HepG2 (cell line): ENCODE results near the gene ADAMTS2. TPM values are rescaled to one million over a fixed set of nuclear protein-coding genes. Genes with fewer than 3 reads are reported as not detected.

Source experiments
- ASH2L ChIP-seq: fragments of 300-600, 200-600 bp; sonication (generic); IDR thresholded peaks from 2 replicates; pipeline ENCODE4 v1.7.0; 2017; ENCODE audit warnings: low read depth, mild to moderate bottlenecking, moderate library complexity, mixed read lengths, low read length; ENCODE audit not compliant: insufficient read length
- BCL6 ChIP-seq: IDR thresholded peaks from 2 replicates; pipeline ENCODE4 v1.6.1; 2016; ENCODE audit warnings: missing genetic modification reagents, missing compliant biosample characterization
- BRD4 ChIP-seq: sonication (generic); formaldehyde crosslinking; IDR thresholded peaks from 2 replicates; pipeline ENCODE4 v1.4.0; 2020; ENCODE audit warnings: missing genetic modification reagents
- ETS1 ChIP-seq: sonication (generic); formaldehyde crosslinking; IDR thresholded peaks from 2 replicates; pipeline ENCODE4 v1.4.0; 2020; ENCODE audit warnings: missing genetic modification reagents
- FLYWCH1 ChIP-seq: sonication (generic); formaldehyde crosslinking; IDR thresholded peaks from 2 replicates; pipeline ENCODE4 v1.8.1; 2023; ENCODE audit warnings: mild to moderate bottlenecking, missing genetic modification reagents
- HMGXB4 ChIP-seq, 2 experiments: sonication (generic) in 1 of 2; formaldehyde crosslinking in 1 of 2; IDR thresholded peaks; 2 replicates each; pipeline versions ENCODE4 v1.4.0 to v1.6.1; 2018 to 2020; ENCODE audit warnings: missing genetic modification reagents in 2 of 2, borderline replicate concordance in 1 of 2, low read depth in 1 of 2, mild to moderate bottlenecking in 1 of 2, missing biosample characterization in 1 of 2
- MIXL1 ChIP-seq: IDR thresholded peaks from 2 replicates; pipeline ENCODE4 v1.6.1; 2016
- NFIC ChIP-seq: IDR thresholded peaks from 2 replicates; pipeline ENCODE4 v1.6.1; 2012; ENCODE audit warnings: mild to moderate bottlenecking, low read length, inconsistent platforms
- PRPF4 ChIP-seq: fragments of 200-400 bp; formaldehyde crosslinking; IDR thresholded peaks from 2 replicates; pipeline ENCODE4 v1.6.1; 2016; ENCODE audit warnings: low read length, low read depth; ENCODE audit not compliant: poor library complexity, severe bottlenecking
- REPIN1 ChIP-seq: sonication (generic); formaldehyde crosslinking; IDR thresholded peaks from 2 replicates; pipeline ENCODE4 v1.8.0; 2022; ENCODE audit warnings: missing genetic modification reagents, low read depth, mild to moderate bottlenecking, borderline replicate concordance
- SMYD3 ChIP-seq: sonication (generic); formaldehyde crosslinking; IDR thresholded peaks from 2 replicates; pipeline ENCODE4 v1.8.1; 2023; ENCODE audit warnings: mild to moderate bottlenecking, missing genetic modification reagents
- THRA ChIP-seq: sonication (generic); formaldehyde crosslinking; IDR thresholded peaks from 2 replicates; pipeline ENCODE4 v1.4.0; 2020; ENCODE audit warnings: missing genetic modification reagents, borderline replicate concordance
- ZNF20 ChIP-seq: sonication (generic); formaldehyde crosslinking; IDR thresholded peaks from 2 replicates; pipeline ENCODE4 v1.4.0; 2020; ENCODE audit warnings: mild to moderate bottlenecking, moderate library complexity, missing genetic modification reagents
- ZNF3 ChIP-seq: IDR thresholded peaks from 2 replicates; pipeline ENCODE4 v1.7.0; 2017; ENCODE audit warnings: inconsistent platforms
- ZNF543 ChIP-seq: sonication (generic); formaldehyde crosslinking; IDR thresholded peaks from 2 replicates; pipeline ENCODE4 v1.4.0; 2020; ENCODE audit warnings: mild to moderate bottlenecking, missing genetic modification reagents
- ZNF788 ChIP-seq: sonication (generic); formaldehyde crosslinking; IDR thresholded peaks from 2 replicates; pipeline ENCODE4 v1.5.0; 2020; ENCODE audit warnings: mild to moderate bottlenecking, missing genetic modification reagents, borderline replicate concordance
- ZNF83 ChIP-seq: sonication (generic); formaldehyde crosslinking; IDR thresholded peaks from 2 replicates; pipeline ENCODE4 v1.4.0; 2020; ENCODE audit warnings: missing genetic modification reagents, mild to moderate bottlenecking, borderline replicate concordance
- polyA plus RNA-seq, 8 experiments: library from polyadenylated mRNA; depleted of rRNA in 3 of 8; stranded (reverse) in 7 of 8; unstranded in 1 of 8; fragments of >200 nt; fragmentation: Illumina TruSeq in 4 of 8; extraction: Trizol in 4 of 8; gene quantifications; 2 replicates each; pipeline versions ENCODE4 v1.2.1 to v1.2.3, GENCODE V29; 2011 to 2016; ENCODE audit warnings: low read depth in 4 of 8, missing spikeins in 1 of 8, mixed read lengths in 1 of 8; ENCODE audit not compliant: insufficient read depth in 1 of 8
- total RNA-seq, 5 experiments: library from RNA; depleted of rRNA; stranded (reverse); fragments of >200 nt; fragmentation: Illumina TruSeq; extraction: Trizol; gene quantifications; 2 replicates each; pipeline ENCODE4 v1.2.3, GENCODE V29; 2016; ENCODE audit warnings: low read depth in 1 of 5
- TF ChIP-seq, protein P1 (sequence below): sonication (generic); formaldehyde crosslinking; IDR thresholded peaks from 2 replicates; pipeline ENCODE4 v1.4.0; 2020; ENCODE audit warnings: missing genetic modification reagents
- TF ChIP-seq, protein P2 (sequence below): sonication (generic); formaldehyde crosslinking; IDR thresholded peaks from 2 replicates; pipeline ENCODE4; 2020; ENCODE audit warnings: missing genetic modification reagents, mild to moderate bottlenecking, borderline replicate concordance

The ADAMTS2 gene
- total and polyA plus RNA-seq, 2 of the 13 experiments (the other 11 are each of a cell fraction or from before 2014, with no cell fraction given), result 0.24 to 3.5 TPM

- TF ChIP-seq FLYWCH1, result no peak
- TF ChIP-seq, protein P1, sequence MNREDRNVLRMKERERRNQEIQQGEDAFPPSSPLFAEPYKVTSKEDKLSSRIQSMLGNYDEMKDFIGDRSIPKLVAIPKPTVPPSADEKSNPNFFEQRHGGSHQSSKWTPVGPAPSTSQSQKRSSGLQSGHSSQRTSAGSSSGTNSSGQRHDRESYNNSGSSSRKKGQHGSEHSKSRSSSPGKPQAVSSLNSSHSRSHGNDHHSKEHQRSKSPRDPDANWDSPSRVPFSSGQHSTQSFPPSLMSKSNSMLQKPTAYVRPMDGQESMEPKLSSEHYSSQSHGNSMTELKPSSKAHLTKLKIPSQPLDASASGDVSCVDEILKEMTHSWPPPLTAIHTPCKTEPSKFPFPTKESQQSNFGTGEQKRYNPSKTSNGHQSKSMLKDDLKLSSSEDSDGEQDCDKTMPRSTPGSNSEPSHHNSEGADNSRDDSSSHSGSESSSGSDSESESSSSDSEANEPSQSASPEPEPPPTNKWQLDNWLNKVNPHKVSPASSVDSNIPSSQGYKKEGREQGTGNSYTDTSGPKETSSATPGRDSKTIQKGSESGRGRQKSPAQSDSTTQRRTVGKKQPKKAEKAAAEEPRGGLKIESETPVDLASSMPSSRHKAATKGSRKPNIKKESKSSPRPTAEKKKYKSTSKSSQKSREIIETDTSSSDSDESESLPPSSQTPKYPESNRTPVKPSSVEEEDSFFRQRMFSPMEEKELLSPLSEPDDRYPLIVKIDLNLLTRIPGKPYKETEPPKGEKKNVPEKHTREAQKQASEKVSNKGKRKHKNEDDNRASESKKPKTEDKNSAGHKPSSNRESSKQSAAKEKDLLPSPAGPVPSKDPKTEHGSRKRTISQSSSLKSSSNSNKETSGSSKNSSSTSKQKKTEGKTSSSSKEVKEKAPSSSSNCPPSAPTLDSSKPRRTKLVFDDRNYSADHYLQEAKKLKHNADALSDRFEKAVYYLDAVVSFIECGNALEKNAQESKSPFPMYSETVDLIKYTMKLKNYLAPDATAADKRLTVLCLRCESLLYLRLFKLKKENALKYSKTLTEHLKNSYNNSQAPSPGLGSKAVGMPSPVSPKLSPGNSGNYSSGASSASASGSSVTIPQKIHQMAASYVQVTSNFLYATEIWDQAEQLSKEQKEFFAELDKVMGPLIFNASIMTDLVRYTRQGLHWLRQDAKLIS (CRISPR knock-in tag), result no peak
- TF ChIP-seq BRD4 (CRISPR knock-in tag), result no peak; the same call in 1 of the 2 replicates
- no peak for TF ChIP-seq ZNF83 (CRISPR knock-in tag)
- no peak for TF ChIP-seq ZNF20 (CRISPR knock-in tag)
- no peak for TF ChIP-seq REPIN1 (CRISPR knock-in tag)
- no peak for TF ChIP-seq PRPF4
- peak; percentile 38 for TF ChIP-seq ASH2L
- no peak for TF ChIP-seq ETS1 (CRISPR knock-in tag)
- TF ChIP-seq, protein P2, sequence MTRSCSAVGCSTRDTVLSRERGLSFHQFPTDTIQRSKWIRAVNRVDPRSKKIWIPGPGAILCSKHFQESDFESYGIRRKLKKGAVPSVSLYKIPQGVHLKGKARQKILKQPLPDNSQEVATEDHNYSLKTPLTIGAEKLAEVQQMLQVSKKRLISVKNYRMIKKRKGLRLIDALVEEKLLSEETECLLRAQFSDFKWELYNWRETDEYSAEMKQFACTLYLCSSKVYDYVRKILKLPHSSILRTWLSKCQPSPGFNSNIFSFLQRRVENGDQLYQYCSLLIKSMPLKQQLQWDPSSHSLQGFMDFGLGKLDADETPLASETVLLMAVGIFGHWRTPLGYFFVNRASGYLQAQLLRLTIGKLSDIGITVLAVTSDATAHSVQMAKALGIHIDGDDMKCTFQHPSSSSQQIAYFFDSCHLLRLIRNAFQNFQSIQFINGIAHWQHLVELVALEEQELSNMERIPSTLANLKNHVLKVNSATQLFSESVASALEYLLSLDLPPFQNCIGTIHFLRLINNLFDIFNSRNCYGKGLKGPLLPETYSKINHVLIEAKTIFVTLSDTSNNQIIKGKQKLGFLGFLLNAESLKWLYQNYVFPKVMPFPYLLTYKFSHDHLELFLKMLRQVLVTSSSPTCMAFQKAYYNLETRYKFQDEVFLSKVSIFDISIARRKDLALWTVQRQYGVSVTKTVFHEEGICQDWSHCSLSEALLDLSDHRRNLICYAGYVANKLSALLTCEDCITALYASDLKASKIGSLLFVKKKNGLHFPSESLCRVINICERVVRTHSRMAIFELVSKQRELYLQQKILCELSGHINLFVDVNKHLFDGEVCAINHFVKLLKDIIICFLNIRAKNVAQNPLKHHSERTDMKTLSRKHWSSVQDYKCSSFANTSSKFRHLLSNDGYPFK, result 0 out of 2 replicates have a peak, but pooled peaks have one; percentile 32
- TF ChIP-seq SMYD3, result no peak
- TF ChIP-seq ZNF543 (CRISPR knock-in tag), result no peak
- peak; percentile 83 for TF ChIP-seq ZNF3 (CRISPR knock-in tag)
- peak; percentile 35; the same call in 1 of the 2 replicates for TF ChIP-seq ZNF788
- TF ChIP-seq THRA, result peak; percentile 52; the same call in 1 of the 2 replicates
- TF ChIP-seq MIXL1 (CRISPR knock-in tag), result peak; percentile 42; the same call in 1 of the 2 replicates
- peak in 1 of 2 experiments; percentile 69; a peak in 1 of 4 replicates for TF ChIP-seq HMGXB4 (CRISPR knock-in tag; IDR thresholded peaks at IDR 0.05; ENCODE audit: borderline replicate concordance in 1 of 2, low read depth in 1 of 2)
- no peak for TF ChIP-seq NFIC
- TF ChIP-seq BCL6 (CRISPR knock-in tag), result peak; percentile 58; the same call in 1 of the 2 replicates
These were observed 158.0 kb downstream of the ADAMTS2 start (continued) for GRCh38 chr5:179187229-179187678.
